ENCODE measurements around the gene EHBP1.
"Not testable (repeated sequence)": the region's sequence is repeated elsewhere in the genome, so short reads cannot be mapped to it uniquely, and the experiment has no call there.

The EHBP1 gene

GRCh38 chr2:63019686-63020085 lies 314.2 kb downstream of the EHBP1 start:
- DNase-seq (ENCODE audit: low spot score): not testable (repeated sequence)

- DNase-seq (ENCODE audit: low spot score): peak; percentile 21
Measured at GRCh38 chr2:63023444-63023843, 317.9 kb downstream of the EHBP1 start.

- no peak for DNase-seq (ENCODE audit: low spot score)
Measured at GRCh38 chr2:63027220-63027619, 321.7 kb downstream of the EHBP1 start.

- DNase-seq (ENCODE audit: low spot score): no peak
Measured at GRCh38 chr2:63029058-63029457, 323.5 kb downstream of the EHBP1 start.

- no peak for DNase-seq (ENCODE audit: low spot score)
Measured at GRCh38 chr2:63034526-63034925, 329.0 kb downstream of the EHBP1 start.

GRCh38 chr2:63035169-63035568 lies 329.7 kb downstream of the EHBP1 start:
- no peak for DNase-seq (ENCODE audit: low spot score)

GRCh38 chr2:63035660-63036059 lies 330.1 kb downstream of the EHBP1 start:
- no peak for DNase-seq (ENCODE audit: low spot score)

GRCh38 chr2:63038034-63038433 lies 332.5 kb downstream of the EHBP1 start:
- DNase-seq (ENCODE audit: low spot score): no peak

GRCh38 chr2:63040586-63040985 lies 335.1 kb downstream of the EHBP1 start:
- no peak for DNase-seq (ENCODE audit: low spot score)

GRCh38 chr2:63041592-63041991 lies 336.1 kb downstream of the EHBP1 start:
- DNase-seq (ENCODE audit: low spot score): no peak

- DNase-seq (ENCODE audit: low spot score): no peak
Measured at GRCh38 chr2:63044362-63045327, 339.1 kb downstream of the EHBP1 start.

GRCh38 chr2:63046552-63046951 lies 341.0 kb downstream of the EHBP1 start:
- no peak for DNase-seq (ENCODE audit: low spot score)

- no peak for DNase-seq (ENCODE audit: low spot score)
Measured at GRCh38 chr2:63046961-63047320, 341.4 kb downstream of the EHBP1 start.

- DNase-seq (ENCODE audit: low spot score): no peak
Measured at GRCh38 chr2:63047321-63048279, 342.1 kb downstream of the EHBP1 start.

GRCh38 chr2:63048367-63049171 lies 343.1 kb downstream of the EHBP1 start:
- DNase-seq (ENCODE audit: low spot score): no peak

GRCh38 chr2:63049211-63049969 lies 343.9 kb downstream of the EHBP1 start:
- no peak for DNase-seq (ENCODE audit: low spot score)

GRCh38 chr2:63049970-63050333 lies 344.4 kb downstream of the EHBP1 start:
- DNase-seq (ENCODE audit: low spot score): peak; percentile 67

- DNase-seq (ENCODE audit: low spot score): peak; percentile 94
Measured at GRCh38 chr2:63050334-63051041, 345.0 kb downstream of the EHBP1 start, which contains the start of gene OTX1. OTX1 (plus strand) TSS chr2:63050830; CDS start chr2:63052991, 2,161 bp downstream.

- DNase-seq (ENCODE audit: low spot score): no peak
Measured at GRCh38 chr2:63051042-63051794, 345.7 kb downstream of the EHBP1 start.
